CD8-positive, alpha-beta memory T cell (primary cell): Measurements from ENCODE around the gene COL11A2. TPM values are rescaled to one million over a fixed set of nuclear protein-coding genes. Genes with fewer than 3 reads are reported as not detected.

Experiments
- CTCF ChIA-PET: fragments of 350-600 bp; sonication (Branson Sonifier 250); formaldehyde crosslinking; loops from one replicate; lab custom pipeline; 2021; ENCODE audit warnings: antibody characterized with exemption; lab: Charles Lee
- POLR2A ChIA-PET: fragments of 350-600 bp; sonication (Branson Sonifier 250); formaldehyde crosslinking; loops from one replicate; lab custom pipeline; 2021; ENCODE audit warnings: antibody characterized with exemption; lab: Charles Lee
- DNase-seq, 5 donors: peaks; one replicate each; pipeline versions ENCODE4 v3.0.0 to v3.0.0-alpha.2; 2020 to 2022; ENCODE audit warnings: mixed read lengths in 1 of 5
- H3K27ac ChIP-seq: one replicate; pipeline ENCODE4 v1.7.0; 2013; ENCODE audit warnings: low read depth, mild to moderate bottlenecking, low read length, moderate library complexity
- H3K27me3 ChIP-seq: 2 replicates; pipeline ENCODE4 v1.7.0; 2013; ENCODE audit warnings: low read length, mild to moderate bottlenecking; ENCODE audit not compliant: insufficient read depth, poor library complexity, severe bottlenecking
- H3K36me3 ChIP-seq: 2 replicates; pipeline ENCODE4 v1.7.0; 2013; ENCODE audit warnings: mild to moderate bottlenecking, low read length, moderate library complexity; ENCODE audit not compliant: insufficient read depth
- H3K4me1 ChIP-seq: 2 replicates; pipeline ENCODE4 v1.7.0; 2013; ENCODE audit warnings: mild to moderate bottlenecking, low read length, moderate library complexity; ENCODE audit not compliant: insufficient read depth
- H3K4me3 ChIP-seq: 2 replicates; pipeline ENCODE4 v1.7.0; 2013; ENCODE audit warnings: mild to moderate bottlenecking, low read length
- H3K9me3 ChIP-seq: 2 replicates; pipeline ENCODE4 v1.7.0; 2013; ENCODE audit warnings: mild to moderate bottlenecking, low read length
- H3K27ac Mint-ChIP-seq, 8 donors: one replicate each; pipeline ENCODE4 v1.8.0; 2020 to 2021; ENCODE audit warnings: mixed read lengths in 8 of 8, mild to moderate bottlenecking in 6 of 8, inconsistent platforms in 3 of 8, moderate library complexity in 3 of 8
- H3K27me3 Mint-ChIP-seq, 2 donors: one replicate each; pipeline ENCODE4 v1.8.0; 2020 to 2021; ENCODE audit warnings: mixed read lengths in 2 of 2, mild to moderate bottlenecking in 1 of 2, moderate library complexity in 1 of 2
- H3K36me3 Mint-ChIP-seq, 3 donors: one replicate each; pipeline ENCODE4 v1.8.0; 2020 to 2021; ENCODE audit warnings: mixed read lengths in 3 of 3, inconsistent platforms in 1 of 3, mild to moderate bottlenecking in 1 of 3
- H3K4me1 Mint-ChIP-seq, 3 donors: one replicate each; pipeline ENCODE4 v1.8.0; 2020 to 2021; ENCODE audit warnings: mixed read lengths in 3 of 3, inconsistent platforms in 1 of 3, mild to moderate bottlenecking in 1 of 3
- H3K4me3 Mint-ChIP-seq, 7 donors: one replicate each; pipeline ENCODE4 v1.8.0; 2020 to 2021; ENCODE audit warnings: mixed read lengths in 7 of 7, mild to moderate bottlenecking in 6 of 7, moderate library complexity in 4 of 7, inconsistent platforms in 2 of 7
- H3K9me3 Mint-ChIP-seq, 5 donors: one replicate each; pipeline ENCODE4 v1.8.0; 2020 to 2022; ENCODE audit warnings: mixed read lengths in 5 of 5, mild to moderate bottlenecking in 3 of 5, moderate library complexity in 2 of 5, inconsistent platforms in 1 of 5
- polyA plus RNA-seq: library from polyadenylated mRNA; unstranded; fragments of 300-500 nt; fragmentation: Illumina TruSeq; gene quantifications from one replicate; pipeline ENCODE4 v1.2.3, GENCODE V29; 2021
- total RNA-seq, 2 experiments: library from RNA; stranded (reverse); gene quantifications; one replicate each; pipeline ENCODE4 v1.2.3, GENCODE V29; 2021

The COL11A2 gene
- total and polyA plus RNA-seq, 3 experiments from 2014 or later, result 0.69 to 1.1 TPM; not detected in 1

GRCh38 chr6:33217246-33217645, 25.0 kb upstream of the COL11A2 start:
- no peaks in the 10 kb centered on the region for H3K9me3 Mint-ChIP-seq
- Histone ChIP-seq H3K4me3 (no peak overlapping the region), H3K36me3 (no peaks in the 10 kb centered on the region), H3K9me3 (no peaks in the 10 kb centered on the region), H3K4me1 (peaks cover 16% of the 10 kb centered on the region), H3K27me3 (no peaks in the 10 kb centered on the region), H3K27ac (no peak overlapping the region)
- H3K4me3 Mint-ChIP-seq, result no peak overlapping the region
- DNase-seq, result no peak
- ChIA-PET CTCF (no interaction called here), POLR2A (no interaction called here)
- H3K27me3 Mint-ChIP-seq, result peaks cover 31 to 74% of the 10 kb centered on the region in 2 donors
- no peak overlapping the region for H3K27ac Mint-ChIP-seq
- peaks cover 16 to 19% (median 16%) of the 10 kb centered on the region in 3 donors for H3K4me1 Mint-ChIP-seq
- H3K36me3 Mint-ChIP-seq, result peaks cover 0 to 4% (median 3%) of the 10 kb centered on the region in 3 donors

GRCh38 chr6:33216117-33216649, 23.9 kb upstream of the COL11A2 start:
- ChIA-PET CTCF (no interaction called here), POLR2A (no interaction called here)
- no peak overlapping the region for H3K4me3 ChIP-seq
- H3K4me3 Mint-ChIP-seq, result no peak overlapping the region
- H3K9me3 ChIP-seq, result no peaks in the 10 kb centered on the region
- peaks cover 16% of the 10 kb centered on the region for H3K4me1 ChIP-seq
- peaks cover 26 to 67% of the 10 kb centered on the region in 2 donors for H3K27me3 Mint-ChIP-seq
- no peaks in the 10 kb centered on the region for H3K9me3 Mint-ChIP-seq
- no peak for DNase-seq
- no peak overlapping the region for H3K27ac ChIP-seq
- H3K27ac Mint-ChIP-seq, result peak overlapping the region in 2 of 8 donors; percentile 58 to 74
- peaks cover 16 to 19% (median 16%) of the 10 kb centered on the region in 3 donors for H3K4me1 Mint-ChIP-seq
- H3K27me3 ChIP-seq, result no peaks in the 10 kb centered on the region
- H3K36me3 Mint-ChIP-seq, result peaks cover 0 to 10% (median 3%) of the 10 kb centered on the region in 3 donors
- no peaks in the 10 kb centered on the region for H3K36me3 ChIP-seq

GRCh38 chr6:33215271-33216116, 23.2 kb upstream of the COL11A2 start:
- ChIA-PET CTCF (no interaction called here), POLR2A (no interaction called here)
- H3K9me3 Mint-ChIP-seq, result no peaks in the 10 kb centered on the region
- peaks cover 4% of the 10 kb centered on the region for H3K36me3 ChIP-seq
- H3K27ac Mint-ChIP-seq, result peak overlapping the region in 1 of 8 donors; percentile 74
- H3K27me3 Mint-ChIP-seq, result peaks cover 26 to 65% of the 10 kb centered on the region in 2 donors
- H3K27me3 ChIP-seq, result no peaks in the 10 kb centered on the region
- H3K9me3 ChIP-seq, result no peaks in the 10 kb centered on the region
- H3K4me3 ChIP-seq, result no peak overlapping the region
- H3K4me3 Mint-ChIP-seq, result peak overlapping the region in 1 of 7 donors; percentile 17
- H3K36me3 Mint-ChIP-seq, result peaks cover 2 to 15% (median 8%) of the 10 kb centered on the region in 3 donors
- no peak overlapping the region for H3K27ac ChIP-seq
- peaks cover 16% of the 10 kb centered on the region for H3K4me1 ChIP-seq
- peak in 1 of 5 donors; percentile 42 for DNase-seq
- peaks cover 16 to 19% (median 16%) of the 10 kb centered on the region in 3 donors for H3K4me1 Mint-ChIP-seq

GRCh38 chr6:33213989-33214335, 21.7 kb upstream of the COL11A2 start:
- peaks cover 22% of the 10 kb centered on the region for H3K4me1 ChIP-seq
- H3K27ac Mint-ChIP-seq, result peak overlapping the region in 5 of 8 donors; percentile 28 to 78 (median 42)
- H3K27me3 Mint-ChIP-seq, result peaks cover 20 to 58% of the 10 kb centered on the region in 2 donors
- POLR2A ChIA-PET, result no interaction called here
- H3K36me3 ChIP-seq, result peaks cover 15% of the 10 kb centered on the region
- no peak overlapping the region for H3K27ac ChIP-seq
- H3K4me1 Mint-ChIP-seq, result peaks cover 25 to 30% (median 26%) of the 10 kb centered on the region in 3 donors
- H3K9me3 Mint-ChIP-seq, result no peaks in the 10 kb centered on the region
- H3K9me3 ChIP-seq, result no peaks in the 10 kb centered on the region
- H3K4me3 ChIP-seq, result no peak overlapping the region
- H3K4me3 Mint-ChIP-seq, result peak overlapping the region in 5 of 7 donors; percentile 49 to 70 (median 56)
- CTCF ChIA-PET, result no interaction called here
- peaks cover 9 to 30% (median 10%) of the 10 kb centered on the region in 3 donors for H3K36me3 Mint-ChIP-seq
- DNase-seq, result peak in 1 of 5 donors; percentile 20
- H3K27me3 ChIP-seq, result no peaks in the 10 kb centered on the region

- H3K27me3 Mint-ChIP-seq, result peaks cover 20 to 53% of the 10 kb centered on the region in 2 donors
- peak overlapping the region in 5 of 8 donors; percentile 28 to 85 (median 39) for H3K27ac Mint-ChIP-seq
- H3K4me1 ChIP-seq, result peaks cover 25% of the 10 kb centered on the region
- H3K36me3 Mint-ChIP-seq, result peaks cover 9 to 34% (median 10%) of the 10 kb centered on the region in 3 donors
- peaks cover 15% of the 10 kb centered on the region for H3K36me3 ChIP-seq
- no peaks in the 10 kb centered on the region for H3K9me3 Mint-ChIP-seq
- peaks cover 28 to 34% (median 30%) of the 10 kb centered on the region in 3 donors for H3K4me1 Mint-ChIP-seq
- ChIA-PET CTCF (no interaction called here), POLR2A (no interaction called here)
- H3K27ac ChIP-seq, result no peak overlapping the region
- peak overlapping the region; percentile 49 to 80 (median 56) for H3K4me3 Mint-ChIP-seq
- no peaks in the 10 kb centered on the region for H3K9me3 ChIP-seq
- H3K27me3 ChIP-seq, result no peaks in the 10 kb centered on the region
- peak in 2 of 5 donors; percentile 40 to 44 for DNase-seq
- peak overlapping the region; percentile 7 for H3K4me3 ChIP-seq
These were observed 21.1 kb upstream of the COL11A2 start for GRCh38 chr6:33213166-33213988.

- peaks cover 7 to 38% (median 9%) of the 10 kb centered on the region in 3 donors for H3K36me3 Mint-ChIP-seq
- Histone ChIP-seq H3K36me3 (peaks cover 15% of the 10 kb centered on the region), H3K4me1 (peaks cover 27% of the 10 kb centered on the region), H3K9me3 (no peaks in the 10 kb centered on the region), H3K4me3 (no peak overlapping the region), H3K27me3 (no peaks in the 10 kb centered on the region), H3K27ac (no peak overlapping the region)
- POLR2A ChIA-PET, result no interaction called here
- peak overlapping the region; percentile 5 to 80 (median 56) for H3K4me3 Mint-ChIP-seq
- DNase-seq, result peak in 1 of 5 donors; percentile 3
- peaks cover 28 to 34% (median 30%) of the 10 kb centered on the region in 3 donors for H3K4me1 Mint-ChIP-seq
- H3K27ac Mint-ChIP-seq, result peak overlapping the region in 2 of 8 donors; percentile 36 to 67
- H3K9me3 Mint-ChIP-seq, result no peaks in the 10 kb centered on the region
- CTCF ChIA-PET, result no interaction called here
- H3K27me3 Mint-ChIP-seq, result peaks cover 17 to 47% of the 10 kb centered on the region in 2 donors
These were observed 20.5 kb upstream of the COL11A2 start for GRCh38 chr6:33212857-33213165.

GRCh38 chr6:33211666-33212422, 19.6 kb upstream of the COL11A2 start:
- no peak overlapping the region for H3K4me3 ChIP-seq
- H3K9me3 ChIP-seq, result no peaks in the 10 kb centered on the region
- ChIA-PET CTCF (interaction anchor here (1.2 kb wide), 1 partner anchor 215 kb away, joined by 3 read pairs; no protein-coding TSS in a partner anchor), POLR2A (no interaction called here)
- peaks cover 12 to 39% of the 10 kb centered on the region in 2 donors for H3K27me3 Mint-ChIP-seq
- peak overlapping the region in 3 of 7 donors; percentile 4 to 80 (median 28) for H3K4me3 Mint-ChIP-seq
- no peaks in the 10 kb centered on the region for H3K27me3 ChIP-seq
- no peaks in the 10 kb centered on the region for H3K9me3 Mint-ChIP-seq
- no peak for DNase-seq
- H3K36me3 ChIP-seq, result peaks cover 15% of the 10 kb centered on the region
- H3K36me3 Mint-ChIP-seq, result peaks cover 7 to 39% (median 9%) of the 10 kb centered on the region in 3 donors
- H3K4me1 Mint-ChIP-seq, result peaks cover 28 to 39% (median 32%) of the 10 kb centered on the region in 3 donors
- H3K4me1 ChIP-seq, result peaks cover 31% of the 10 kb centered on the region
- H3K27ac ChIP-seq, result no peak overlapping the region
- peak overlapping the region in 1 of 8 donors; percentile 40 for H3K27ac Mint-ChIP-seq
